Measurements from ENCODE around the gene NOL6.
"Not testable (repeated sequence)": the region's sequence is repeated elsewhere in the genome, so short reads cannot be mapped to it uniquely, and the experiment has no call there.

DNA sequence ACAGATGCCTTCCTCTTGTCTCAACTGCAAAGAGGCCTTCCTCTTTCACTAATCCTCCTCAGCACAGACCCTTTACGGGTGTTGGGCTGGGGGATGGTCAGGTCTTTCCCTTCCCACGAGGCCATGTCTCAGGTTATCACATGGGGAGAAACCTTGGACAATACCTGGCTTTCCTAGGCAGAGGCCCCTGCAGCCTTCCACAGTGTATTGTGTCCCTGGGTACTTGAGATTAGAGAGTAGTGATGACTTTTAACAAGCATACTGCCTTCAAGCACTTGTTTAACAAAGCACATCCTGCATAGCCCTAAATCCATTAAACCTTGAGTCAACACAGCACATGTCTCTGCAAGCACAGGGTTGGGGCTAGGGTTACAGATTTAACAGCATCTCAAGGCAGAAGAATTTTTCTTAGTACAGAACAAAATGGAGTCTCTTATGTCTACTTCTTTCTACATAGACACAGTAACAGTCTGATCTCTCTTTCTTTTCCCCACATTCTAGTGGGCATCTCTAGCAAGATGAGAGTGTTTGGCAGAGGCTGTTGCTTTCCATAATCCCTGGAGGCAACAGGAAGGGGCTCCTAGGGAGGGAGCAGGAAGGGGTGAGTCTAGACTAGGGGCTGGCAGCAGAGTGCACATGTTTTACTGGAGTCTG, 41.7 kb upstream of the NOL6 start:
- TF ChIP-seq, protein P1, sequence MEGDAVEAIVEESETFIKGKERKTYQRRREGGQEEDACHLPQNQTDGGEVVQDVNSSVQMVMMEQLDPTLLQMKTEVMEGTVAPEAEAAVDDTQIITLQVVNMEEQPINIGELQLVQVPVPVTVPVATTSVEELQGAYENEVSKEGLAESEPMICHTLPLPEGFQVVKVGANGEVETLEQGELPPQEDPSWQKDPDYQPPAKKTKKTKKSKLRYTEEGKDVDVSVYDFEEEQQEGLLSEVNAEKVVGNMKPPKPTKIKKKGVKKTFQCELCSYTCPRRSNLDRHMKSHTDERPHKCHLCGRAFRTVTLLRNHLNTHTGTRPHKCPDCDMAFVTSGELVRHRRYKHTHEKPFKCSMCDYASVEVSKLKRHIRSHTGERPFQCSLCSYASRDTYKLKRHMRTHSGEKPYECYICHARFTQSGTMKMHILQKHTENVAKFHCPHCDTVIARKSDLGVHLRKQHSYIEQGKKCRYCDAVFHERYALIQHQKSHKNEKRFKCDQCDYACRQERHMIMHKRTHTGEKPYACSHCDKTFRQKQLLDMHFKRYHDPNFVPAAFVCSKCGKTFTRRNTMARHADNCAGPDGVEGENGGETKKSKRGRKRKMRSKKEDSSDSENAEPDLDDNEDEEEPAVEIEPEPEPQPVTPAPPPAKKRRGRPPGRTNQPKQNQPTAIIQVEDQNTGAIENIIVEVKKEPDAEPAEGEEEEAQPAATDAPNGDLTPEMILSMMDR (IDR thresholded peaks at IDR 0.05) = not testable (repeated sequence)
- TF ChIP-seq POLR2A (IDR thresholded peaks at IDR 0.05) = not testable (repeated sequence)
